Sigmoid colon (tissue), 3 donors: ENCODE results near the gene SNTB2.

Experiments used
- POLR2A ChIP-seq, 2 donors: fragments of 450-650 bp; IDR thresholded peaks; one replicate each; pipeline ENCODE4 v1.6.1; 2016; ENCODE audit warnings: antibody characterized with exemption in 2 of 2, mild to moderate bottlenecking in 2 of 2, moderate library complexity in 2 of 2
- TF ChIP-seq, protein P1 (sequence below), 4 experiments: fragments of 450-650 bp in 3 of 4; fragments of 200-600 bp in 1 of 4; IDR thresholded peaks; one replicate each; pipeline ENCODE4 v1.5.1; 2016 to 2019; ENCODE audit warnings: antibody characterized with exemption in 4 of 4, mild to moderate bottlenecking in 3 of 4, moderate library complexity in 2 of 4

DNA sequence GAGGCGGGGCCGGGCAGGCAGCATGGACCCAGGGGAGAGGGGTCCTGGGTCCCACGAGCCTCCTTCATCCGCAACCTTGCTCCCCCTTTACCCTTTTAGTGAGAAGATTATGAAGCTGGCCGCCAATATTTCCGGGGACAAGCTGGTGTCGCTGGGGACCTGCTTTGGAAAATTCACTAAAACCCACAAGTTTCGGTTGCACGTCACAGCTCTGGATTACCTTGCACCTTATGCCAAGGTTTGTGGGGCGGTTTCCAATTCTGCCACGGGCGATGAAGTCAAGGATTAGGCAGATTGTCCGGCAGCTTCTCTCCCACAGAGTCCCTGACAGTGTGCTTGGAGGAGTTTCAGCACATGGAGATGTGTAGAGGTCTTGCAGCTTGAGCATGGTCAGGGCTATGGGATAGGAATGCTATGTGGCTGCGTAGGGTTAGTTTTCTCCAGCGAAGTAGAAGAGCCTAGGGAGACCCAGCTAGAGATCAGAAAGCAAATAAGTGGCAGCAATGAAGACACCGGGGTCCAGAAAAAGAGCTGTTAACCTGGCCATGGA lies 153.2 kb downstream of the SNTB2 start:
- TF ChIP-seq POLR2A (IDR thresholded peaks at IDR 0.05), result no peak
- TF ChIP-seq, protein P1, sequence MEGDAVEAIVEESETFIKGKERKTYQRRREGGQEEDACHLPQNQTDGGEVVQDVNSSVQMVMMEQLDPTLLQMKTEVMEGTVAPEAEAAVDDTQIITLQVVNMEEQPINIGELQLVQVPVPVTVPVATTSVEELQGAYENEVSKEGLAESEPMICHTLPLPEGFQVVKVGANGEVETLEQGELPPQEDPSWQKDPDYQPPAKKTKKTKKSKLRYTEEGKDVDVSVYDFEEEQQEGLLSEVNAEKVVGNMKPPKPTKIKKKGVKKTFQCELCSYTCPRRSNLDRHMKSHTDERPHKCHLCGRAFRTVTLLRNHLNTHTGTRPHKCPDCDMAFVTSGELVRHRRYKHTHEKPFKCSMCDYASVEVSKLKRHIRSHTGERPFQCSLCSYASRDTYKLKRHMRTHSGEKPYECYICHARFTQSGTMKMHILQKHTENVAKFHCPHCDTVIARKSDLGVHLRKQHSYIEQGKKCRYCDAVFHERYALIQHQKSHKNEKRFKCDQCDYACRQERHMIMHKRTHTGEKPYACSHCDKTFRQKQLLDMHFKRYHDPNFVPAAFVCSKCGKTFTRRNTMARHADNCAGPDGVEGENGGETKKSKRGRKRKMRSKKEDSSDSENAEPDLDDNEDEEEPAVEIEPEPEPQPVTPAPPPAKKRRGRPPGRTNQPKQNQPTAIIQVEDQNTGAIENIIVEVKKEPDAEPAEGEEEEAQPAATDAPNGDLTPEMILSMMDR (IDR thresholded peaks at IDR 0.05), result no peak
